GM21723 (cell line): ENCODE results near the gene ZFP36L2.
A peak's percentile ranks its signal among the peaks of the same experiment; 100 is the strongest.

Experiments used
- ATAC-seq: cut with Tn5 transposase; IDR thresholded peaks from one replicate; pipeline ENCODE4 v1.9.1; 2021; ENCODE audit warnings: mild to moderate bottlenecking, moderate library complexity; ENCODE audit not compliant: unreplicated experiment

The ZFP36L2 gene

GRCh38 chr2:43226558-43226954, at the start of gene ZFP36L2:
Gene ZFP36L2, minus strand, starts transcription at chr2:43226606. Its CDS starts 291 bp downstream, at chr2:43226315.
- peak; percentile 54 for ATAC-seq

GRCh38 chr2:43274721-43275120, 48.3 kb upstream of the ZFP36L2 start:
- no peak for ATAC-seq

GRCh38 chr2:43274055-43274454, 47.6 kb upstream of the ZFP36L2 start:
- ATAC-seq, result no peak

DNA sequence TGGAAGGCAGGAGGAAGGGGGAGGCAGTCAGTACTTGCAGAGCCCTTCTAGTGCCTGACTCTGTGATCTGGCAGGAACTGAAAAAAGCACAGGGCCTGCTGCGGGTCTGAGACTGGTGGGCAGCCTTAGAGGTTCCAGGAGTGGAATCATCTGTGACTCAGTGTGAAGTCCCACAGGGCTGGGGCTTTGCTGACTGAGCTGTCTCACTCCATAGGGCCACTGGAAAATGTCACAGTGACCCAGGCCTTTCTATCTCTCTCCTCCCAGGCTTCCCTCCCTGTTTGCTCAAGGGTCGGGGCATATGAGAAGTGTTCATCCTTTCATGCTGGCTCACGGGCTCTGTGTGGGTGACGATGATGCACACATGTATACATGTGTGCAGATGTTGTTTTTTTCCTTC, 47.1 kb upstream of the ZFP36L2 start:
- ATAC-seq, result peak; percentile 49

GRCh38 chr2:43270930-43271615, 44.7 kb upstream of the ZFP36L2 start:
- ATAC-seq, result no peak

- ATAC-seq, result no peak
Observed at GRCh38 chr2:43270461-43270860, 44.1 kb upstream of the ZFP36L2 start.

DNA sequence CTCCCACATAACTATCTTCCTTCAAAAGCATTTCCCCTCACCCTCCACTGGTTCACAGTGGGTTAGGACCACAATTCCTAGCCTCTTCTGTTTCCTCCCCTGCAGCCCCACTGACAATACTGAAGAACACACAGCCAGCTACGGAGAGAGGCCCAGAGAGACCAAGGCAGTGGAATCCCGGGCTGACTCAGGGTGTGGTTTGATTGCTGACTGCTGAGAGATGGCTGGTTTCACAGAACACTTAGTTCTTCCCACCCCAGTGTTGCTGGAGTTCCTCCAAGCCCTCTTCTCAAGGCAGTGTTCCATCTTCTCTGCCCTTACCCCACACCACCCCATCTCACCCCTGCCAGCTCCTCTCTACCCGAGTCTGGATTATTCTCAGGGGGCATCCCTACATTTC, 43.3 kb upstream of the ZFP36L2 start:
- no peak for ATAC-seq

GRCh38 chr2:43269074-43269572, 42.7 kb upstream of the ZFP36L2 start:
- no peak for ATAC-seq

DNA sequence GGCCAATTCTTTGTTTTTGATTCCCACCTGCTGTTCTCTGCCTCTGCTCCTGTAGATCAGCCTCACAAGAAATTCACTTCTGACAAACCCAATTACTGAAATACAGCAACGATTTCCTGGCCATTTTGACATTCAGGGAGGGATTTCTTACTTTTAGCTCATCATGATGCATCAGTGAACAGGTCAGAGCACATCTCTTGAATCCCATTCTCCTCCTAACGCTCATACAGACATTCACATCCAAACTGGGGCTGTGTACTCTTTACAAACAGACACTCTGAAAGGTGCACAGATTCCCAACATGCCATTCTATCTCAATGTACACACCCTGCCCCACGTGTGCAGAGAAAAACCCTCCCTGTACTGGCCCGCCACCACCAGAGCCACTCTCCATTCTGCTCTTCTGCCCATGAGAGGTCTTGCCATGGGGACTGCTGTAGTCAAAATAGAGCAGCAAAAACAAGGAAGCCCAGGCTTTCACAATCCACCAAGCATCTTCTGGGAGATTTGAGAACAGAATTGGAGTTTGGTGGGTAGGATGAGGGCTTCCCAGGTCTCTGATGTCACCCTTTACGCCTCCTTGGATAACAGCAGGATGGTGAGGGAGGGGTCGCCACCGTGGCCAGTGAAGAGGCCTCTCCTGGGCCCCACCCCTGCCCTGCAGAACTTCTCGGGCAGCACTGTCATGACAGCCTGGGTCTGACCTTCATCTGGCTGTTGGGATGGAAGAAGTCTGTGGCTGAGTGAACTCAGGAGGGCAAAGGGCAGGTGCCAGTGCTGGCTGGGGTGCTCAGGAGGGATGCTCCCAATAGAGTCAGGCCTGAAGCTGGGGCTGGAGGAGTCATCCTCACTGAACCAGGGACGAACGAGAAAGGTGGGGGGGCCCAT, 41.9 kb upstream of the ZFP36L2 start:
- ATAC-seq, result no peak

GRCh38 chr2:43267381-43267780, 41.0 kb upstream of the ZFP36L2 start:
- no peak for ATAC-seq

DNA sequence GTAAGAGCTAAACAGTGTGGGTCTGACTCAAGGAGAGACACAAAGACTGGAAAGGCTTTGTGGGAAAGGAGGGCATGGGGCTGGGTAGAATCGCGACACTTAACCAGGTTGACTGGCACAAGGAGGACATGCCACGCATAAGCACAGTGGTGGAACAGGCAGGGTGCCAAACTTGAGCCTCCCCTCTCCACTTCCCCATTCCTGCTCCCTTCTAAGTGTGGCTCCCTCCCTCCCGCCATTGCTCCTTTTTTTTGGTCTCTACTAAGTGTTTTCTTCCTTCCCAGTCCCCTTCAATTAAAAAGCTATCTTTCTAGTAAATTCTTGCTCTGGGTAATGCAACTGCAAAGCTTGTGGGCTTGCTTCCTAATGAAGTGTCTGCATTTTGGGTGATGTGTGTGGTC, 40.3 kb upstream of the ZFP36L2 start:
- ATAC-seq, result no peak

DNA sequence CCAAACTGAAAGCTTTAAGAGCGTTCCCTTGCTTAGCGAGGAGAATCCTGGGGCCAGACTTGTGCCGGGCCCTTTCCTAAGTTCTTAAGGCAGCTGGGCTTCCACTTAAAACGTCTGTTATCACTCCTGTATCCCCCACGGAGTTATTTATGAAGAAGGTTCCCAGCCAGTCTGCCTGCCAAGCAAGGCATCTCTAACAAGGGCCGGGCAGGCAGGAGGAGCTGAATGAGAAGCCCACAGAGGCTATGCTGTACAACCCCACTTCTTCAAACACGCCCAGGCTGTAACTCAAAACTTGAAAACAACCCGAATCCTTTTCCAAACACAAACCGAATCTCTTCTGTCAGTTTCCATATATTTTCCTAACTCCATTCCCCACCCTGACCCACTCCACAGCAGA, 39.0 kb upstream of the ZFP36L2 start:
- ATAC-seq, result no peak

DNA sequence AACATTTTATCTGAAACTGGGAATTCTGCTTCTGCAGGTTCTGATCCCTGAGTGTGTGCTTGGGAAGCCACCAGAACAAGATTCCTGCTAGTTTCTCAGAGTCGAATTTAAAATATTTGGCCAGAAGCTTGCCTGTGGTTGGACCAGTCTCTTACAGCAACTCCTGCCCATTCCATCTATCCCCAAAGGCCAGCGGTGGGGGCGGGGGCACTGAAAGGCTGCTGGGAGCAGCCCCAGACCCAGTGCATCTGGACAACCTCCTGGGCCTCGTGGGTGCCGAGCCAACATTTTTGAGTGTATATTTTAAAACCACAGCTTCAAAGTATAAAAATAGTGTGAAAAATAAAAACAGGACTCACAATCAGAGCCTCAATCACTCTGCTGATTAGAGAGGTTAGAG, 38.6 kb upstream of the ZFP36L2 start:
- ATAC-seq, result no peak

DNA sequence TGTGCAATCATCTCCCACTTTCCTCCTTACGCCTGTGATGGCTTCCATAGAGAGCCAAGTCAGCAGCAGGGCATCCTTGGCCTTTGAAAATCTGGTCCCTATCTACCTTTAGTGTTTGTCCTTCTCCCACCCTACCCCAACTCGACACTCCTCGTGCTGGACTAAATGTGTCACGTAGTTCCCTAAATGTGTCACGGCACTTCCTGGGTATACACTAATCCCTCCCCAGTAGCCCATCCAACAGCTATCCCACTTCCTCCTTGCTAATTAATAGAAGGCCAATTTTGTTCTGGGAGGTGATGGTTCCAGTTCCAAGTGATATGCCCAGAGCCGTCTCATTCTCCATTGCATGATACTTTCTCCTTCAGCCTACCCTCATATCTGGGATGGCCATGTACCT, 36.5 kb upstream of the ZFP36L2 start:
- no peak for ATAC-seq

DNA sequence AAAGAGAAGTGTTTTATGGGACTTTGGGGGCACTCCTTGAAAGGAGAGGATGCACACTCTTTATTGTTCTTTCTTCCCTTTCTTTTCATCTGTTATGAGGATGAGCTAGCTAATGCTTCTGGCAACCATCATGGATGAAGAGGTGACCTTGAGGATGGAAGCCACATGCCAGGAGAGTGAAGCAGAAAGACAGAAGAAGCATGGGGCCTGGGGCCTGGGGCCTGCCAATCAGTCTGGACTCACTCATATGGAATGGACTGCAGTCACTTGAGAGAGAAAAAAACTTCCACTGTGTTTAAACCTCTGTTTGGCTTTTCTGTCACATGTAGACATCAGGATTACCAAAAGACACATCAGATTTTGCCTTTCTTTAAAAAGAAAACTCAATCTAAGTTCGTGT, 35.8 kb upstream of the ZFP36L2 start:
- ATAC-seq, result no peak

DNA sequence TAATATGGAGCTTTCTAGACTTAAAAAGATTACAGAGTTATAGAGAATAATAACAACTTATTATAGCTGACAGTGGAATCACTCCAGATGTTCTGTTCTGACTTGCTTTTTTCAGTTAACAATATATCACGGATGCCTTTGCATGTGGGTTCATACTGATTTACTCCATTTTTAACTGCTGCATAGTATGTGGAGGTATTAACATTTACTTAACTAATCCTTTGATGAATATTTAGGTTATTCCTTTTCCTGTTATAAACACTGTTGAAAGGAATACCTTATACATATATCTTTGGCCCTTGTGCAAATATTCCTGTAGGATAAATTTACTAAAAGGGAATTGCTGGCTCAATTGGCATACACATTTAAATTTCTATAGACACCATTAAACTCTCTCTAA, 33.1 kb upstream of the ZFP36L2 start:
- no peak for ATAC-seq

GRCh38 chr2:43258547-43259156, 32.2 kb upstream of the ZFP36L2 start:
- ATAC-seq, result no peak

GRCh38 chr2:43255296-43255910, 29.0 kb upstream of the ZFP36L2 start:
- ATAC-seq, result no peak

DNA sequence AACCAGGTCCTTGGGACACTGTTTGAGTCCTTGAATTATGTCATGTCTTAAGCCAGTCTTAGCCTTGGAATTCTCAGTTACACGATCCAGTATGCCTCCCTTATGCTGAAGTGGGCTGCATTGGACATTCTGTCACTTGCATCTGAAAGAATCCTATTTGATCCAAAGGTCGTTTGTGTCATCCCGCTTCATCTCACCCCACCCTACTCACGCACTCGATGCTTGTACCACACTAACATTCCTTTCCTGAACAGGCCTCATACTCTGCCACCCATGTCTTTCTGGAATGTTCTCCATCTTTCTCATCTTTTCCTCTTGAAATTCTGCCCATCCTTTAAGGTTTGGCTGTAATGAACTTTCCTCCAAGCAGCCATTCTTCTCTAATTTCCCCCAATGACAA, 27.9 kb upstream of the ZFP36L2 start:
- ATAC-seq, result no peak

GRCh38 chr2:43251171-43251731, 24.8 kb upstream of the ZFP36L2 start:
- no peak for ATAC-seq

DNA sequence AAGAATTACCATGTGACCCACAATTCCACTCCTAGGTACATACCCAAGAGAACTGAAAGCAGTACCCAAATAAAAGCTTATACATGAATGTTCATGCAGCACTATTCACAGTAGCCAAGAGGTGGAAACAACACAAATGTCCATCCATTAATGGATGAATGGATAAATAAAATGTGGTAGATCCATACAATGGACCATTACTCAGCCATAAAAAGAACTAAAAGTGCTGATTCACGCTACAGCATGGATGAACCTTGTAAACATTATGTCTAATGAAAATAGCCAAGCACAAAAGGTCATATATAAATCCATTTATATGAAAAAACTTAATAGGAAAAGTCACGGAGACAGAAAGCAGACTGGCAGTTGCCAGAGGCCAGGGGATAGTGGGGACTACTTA, 23.6 kb upstream of the ZFP36L2 start:
- ATAC-seq, result no peak
